GM19239 (cell line): ENCODE data around the gene EFCAB6.

ENCODE experiments used
- DNase-seq: peaks from one replicate; pipeline ENCODE4 v3.0.0; 2011; ENCODE audit warnings: low spot score; ENCODE audit not compliant: insufficient read length
- FAIRE-seq: peaks from 2 replicates; lab custom pipeline; 2011; peaks lifted over from hg19 to GRCh38; lab: Jason Lieb, UNC

The EFCAB6 gene

GRCh38 chr22:43618517-43618916 lies 193.6 kb downstream of the EFCAB6 start:
- FAIRE-seq: no peak

DNA sequence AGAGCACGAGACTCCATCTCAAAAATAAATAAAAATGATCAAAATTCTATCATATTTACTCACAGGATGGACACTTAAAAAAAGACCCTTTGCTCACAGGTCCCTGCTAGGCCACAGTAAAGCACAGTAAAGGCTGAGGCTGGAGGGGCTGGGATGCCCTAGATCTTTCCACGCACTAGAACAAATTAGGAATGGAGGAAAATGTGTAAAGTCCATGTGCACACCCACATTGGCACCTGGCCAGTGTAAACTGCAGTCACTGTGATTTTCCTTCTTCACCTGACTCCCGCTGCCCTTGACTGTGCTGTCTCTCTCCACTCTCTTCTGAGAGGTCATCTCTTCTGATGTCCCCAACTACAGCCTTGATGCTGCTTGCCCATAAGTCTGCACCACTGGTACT lies 195.5 kb downstream of the EFCAB6 start:
- no peak for DNase-seq
- no peak for FAIRE-seq

More at GRCh38 chr22:43618517-43618916, 193.6 kb downstream of the EFCAB6 start:
- no peak for DNase-seq

- FAIRE-seq (no peak), DNase-seq (no peak)
Measured at GRCh38 chr22:43600265-43600664, 211.8 kb downstream of the EFCAB6 start.

DNA sequence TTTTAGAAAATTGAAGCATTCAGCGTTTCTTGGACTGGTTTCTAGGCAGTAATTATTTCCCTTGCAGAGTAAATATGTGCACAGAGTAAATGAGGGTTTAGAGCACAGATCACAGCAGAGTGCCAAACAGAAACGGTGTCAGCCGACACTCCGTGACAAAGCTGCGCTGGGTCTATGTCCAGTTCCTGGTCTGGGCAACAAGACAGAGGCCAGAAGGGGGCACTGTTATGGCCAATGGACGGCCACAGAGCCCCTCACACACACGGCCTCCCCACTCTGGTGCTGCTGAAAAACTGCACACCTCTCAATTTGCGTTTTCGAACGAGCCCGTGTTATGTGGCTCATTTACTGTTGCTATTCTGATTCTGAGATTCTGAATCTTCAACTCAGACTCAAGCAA lies 219.6 kb downstream of the EFCAB6 start:
- DNase-seq: no peak
- no peak for FAIRE-seq

DNA sequence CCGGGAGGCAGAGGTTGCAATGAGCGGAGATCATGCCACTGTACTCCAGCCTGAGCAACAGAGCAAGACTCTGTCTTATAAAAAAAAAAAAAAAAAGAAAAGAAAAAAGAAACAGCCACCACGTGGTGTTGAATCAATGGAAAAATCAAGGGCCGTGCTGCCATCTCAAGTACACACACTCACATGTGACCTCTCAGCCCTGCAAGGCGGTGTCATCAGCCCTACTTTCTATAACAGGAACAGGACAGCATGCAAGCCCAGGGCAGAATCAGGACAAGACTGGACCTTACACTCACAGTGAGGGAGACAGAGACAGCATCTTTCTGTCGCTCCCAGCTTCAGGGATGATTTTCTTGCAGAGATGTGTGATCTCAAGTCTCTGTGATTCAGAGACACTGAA lies 220.7 kb downstream of the EFCAB6 start:
- DNase-seq: no peak
- no peak for FAIRE-seq

DNA sequence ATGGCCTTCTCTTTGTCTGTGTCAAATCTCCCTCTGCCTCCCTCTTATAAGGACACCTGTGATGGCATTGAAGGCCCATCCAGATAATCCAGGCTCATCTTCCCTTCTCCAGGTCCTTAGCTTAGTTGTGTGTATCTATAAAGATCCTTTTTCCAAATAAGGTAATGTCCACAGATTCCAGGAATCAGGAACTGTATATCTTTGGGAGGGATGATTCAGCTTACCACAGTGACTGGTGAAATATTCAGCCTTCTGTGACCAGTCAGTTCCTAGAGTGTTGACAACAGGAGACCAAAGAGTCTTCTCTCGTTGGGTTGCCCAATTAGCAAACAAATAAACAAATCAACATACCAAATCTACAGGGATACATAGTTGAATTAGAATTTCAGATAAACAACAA lies 224.5 kb downstream of the EFCAB6 start:
- FAIRE-seq (no peak), DNase-seq (no peak)

GRCh38 chr22:43583501-43583900 lies 228.6 kb downstream of the EFCAB6 start:
- no peak for FAIRE-seq
- no peak for DNase-seq

- FAIRE-seq: no peak
Measured at GRCh38 chr22:43582394-43582793, 229.7 kb downstream of the EFCAB6 start.

GRCh38 chr22:43580271-43580750 lies 231.8 kb downstream of the EFCAB6 start:
- no peak for FAIRE-seq

More at GRCh38 chr22:43582394-43582793, 229.7 kb downstream of the EFCAB6 start:
- DNase-seq: no peak

GRCh38 chr22:43574738-43575137 lies 237.4 kb downstream of the EFCAB6 start:
- no peak for DNase-seq
- FAIRE-seq: no peak

More at GRCh38 chr22:43580271-43580750, 231.8 kb downstream of the EFCAB6 start:
- no peak for DNase-seq

- FAIRE-seq (no peak), DNase-seq (no peak)
Measured at GRCh38 chr22:43572710-43573109, 239.4 kb downstream of the EFCAB6 start.

- DNase-seq: no peak
- FAIRE-seq: no peak
Measured at GRCh38 chr22:43571181-43571580, 240.9 kb downstream of the EFCAB6 start.

GRCh38 chr22:43570531-43571165 lies 241.5 kb downstream of the EFCAB6 start:
- DNase-seq (no peak), FAIRE-seq (no peak)

- DNase-seq (no peak), FAIRE-seq (no peak)
Measured at GRCh38 chr22:43569111-43569510, 243.0 kb downstream of the EFCAB6 start.

GRCh38 chr22:43567691-43568324 lies 244.3 kb downstream of the EFCAB6 start:
- DNase-seq: no peak
- no peak for FAIRE-seq

DNA sequence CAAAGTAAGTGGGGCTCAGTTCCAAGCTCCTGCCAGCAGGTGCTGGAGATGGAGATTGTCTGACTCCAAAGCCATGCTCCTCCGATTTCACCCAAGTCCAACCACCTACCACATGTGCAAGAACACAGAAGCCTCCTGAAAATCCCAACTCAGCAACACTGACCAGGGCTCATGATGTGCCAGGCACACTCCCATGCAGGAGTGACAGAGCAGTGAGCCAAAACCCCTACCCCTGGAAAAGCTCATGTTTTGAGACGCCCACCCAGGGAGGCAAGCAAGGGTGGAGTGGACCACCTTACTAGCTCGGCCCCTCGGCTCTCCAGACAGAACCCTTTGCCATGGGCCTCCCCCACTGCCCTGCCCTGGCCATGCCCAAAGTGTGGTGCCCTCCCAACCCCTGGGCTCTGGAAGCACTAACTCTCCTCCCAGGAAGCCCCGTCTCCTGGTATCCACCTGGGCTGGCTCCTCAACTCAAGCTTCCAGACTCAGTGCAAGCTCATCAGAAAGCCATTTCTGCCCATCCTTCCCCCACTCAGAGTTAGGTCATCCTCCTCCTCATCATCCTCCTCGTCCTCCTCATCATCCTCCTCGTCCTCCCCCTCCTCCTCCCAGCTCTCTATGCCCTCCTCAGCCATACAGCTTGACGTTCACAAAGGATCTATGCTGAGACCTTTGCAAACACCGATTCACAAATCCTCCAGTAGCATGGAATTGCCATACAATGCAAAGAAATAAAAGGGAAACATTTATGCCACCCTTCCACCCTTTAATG lies 245.4 kb downstream of the EFCAB6 start:
- DNase-seq (no peak), FAIRE-seq (no peak)

DNA sequence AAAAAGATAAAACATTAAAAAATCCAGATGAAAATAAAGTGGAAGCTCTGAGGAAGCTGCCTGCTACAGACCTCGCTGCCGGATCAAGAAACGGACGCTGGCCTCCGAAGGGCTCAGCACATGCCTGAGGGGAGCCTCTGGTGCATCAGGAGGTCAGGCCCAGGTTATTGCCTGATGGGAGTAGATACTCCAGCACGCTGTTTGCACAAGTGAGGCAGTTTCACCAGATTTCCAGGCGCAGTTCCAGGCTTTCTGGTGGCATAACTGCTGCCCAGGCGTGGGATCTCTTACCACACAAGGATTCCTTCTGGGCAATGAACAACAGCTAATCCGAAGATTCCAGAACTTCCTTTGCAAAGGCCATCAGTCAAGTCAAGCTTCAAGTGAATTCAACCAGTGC lies 246.1 kb downstream of the EFCAB6 start:
- DNase-seq (no peak), FAIRE-seq (no peak)

DNA sequence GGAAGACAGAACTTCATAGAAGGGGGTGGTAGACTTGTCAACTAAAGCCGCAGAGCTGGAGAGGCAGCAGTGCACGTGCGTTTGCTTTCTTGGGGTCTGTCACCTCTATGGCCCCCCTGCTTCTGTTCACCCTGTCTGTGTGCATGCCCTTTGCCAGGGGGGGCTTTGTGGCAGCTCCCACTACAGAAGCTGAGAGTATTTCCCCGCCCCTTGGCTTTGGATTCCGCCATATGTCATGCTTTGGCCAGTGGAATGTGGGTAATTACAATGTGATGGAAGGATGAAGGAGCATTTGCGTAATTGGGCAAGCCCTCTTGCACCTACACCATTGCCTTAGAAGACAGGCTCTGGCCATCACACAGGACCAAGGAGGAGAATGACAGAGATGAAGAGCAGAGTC lies 247.2 kb downstream of the EFCAB6 start:
- FAIRE-seq (no peak), DNase-seq (no peak)

DNA sequence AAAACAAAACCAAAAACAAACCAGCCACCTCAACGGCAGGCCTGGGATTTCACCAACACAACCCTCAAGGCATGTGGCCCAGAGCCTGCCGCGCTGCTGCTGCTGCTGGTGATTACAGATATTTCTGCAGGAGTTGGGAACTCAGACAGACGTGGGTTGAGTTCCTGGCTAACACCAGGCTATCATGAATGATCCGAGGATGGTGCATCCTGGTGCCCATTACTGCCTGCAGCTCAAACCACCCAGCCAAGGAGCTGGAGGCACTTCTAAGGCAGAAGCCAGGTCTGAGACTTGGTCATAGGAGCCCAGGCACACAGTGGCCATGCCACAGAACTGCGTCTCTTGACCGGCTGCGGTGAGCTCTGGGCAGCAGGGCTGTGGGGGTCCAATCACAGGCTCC lies 248.5 kb downstream of the EFCAB6 start:
- no peak for FAIRE-seq
- DNase-seq: no peak

- FAIRE-seq (no peak), DNase-seq (no peak)
Measured at GRCh38 chr22:43562843-43563242, 249.3 kb downstream of the EFCAB6 start.
